ENCODE data around the gene MEOX2. TPM values are rescaled to one million over a fixed set of nuclear protein-coding genes. Genes with fewer than 3 reads are reported as not detected.

MEOX2 gene
- total and polyA plus RNA-seq, 10 of the 15 experiments (the other 5 are each of a cell fraction or from before 2014, with no cell fraction given) = not detected

- intact Hi-C loops (cut with micrococcal nuclease; ENCODE audit: unreplicated experiment) = no loop called here
- no peak overlapping the region for H3K4me2 ChIP-seq (ENCODE audit: control insufficient read depth, insufficient read depth)
- no TSS peak for BruUV-seq (replicated peaks)
- ChIA-PET POLR2A (no interaction called here), RAD21 (ENCODE audit: unreplicated experiment) (no interaction called here), CTCF (interaction anchor here (1.0 kb wide), 1 partner anchor 398 kb away, joined by 4 read pairs; no protein-coding TSS in a partner anchor), SMC1A (ENCODE audit: uncharacterized antibody, unreplicated experiment) (interaction anchor here (0.6 to 1.0 kb wide), 3 partner anchors 11 to 400 kb away, joined by 3 read pairs; no protein-coding TSS in a partner anchor)
- H3K9me3 ChIP-seq (replicated peaks; ENCODE audit: control insufficient read depth, insufficient read depth, low read length) = no peaks in the 10 kb centered on the region
- no peak for TF ChIP-seq PAX8 (IDR thresholded peaks at IDR 0.05)
- in situ Hi-C loops (cut with MboI) = loop anchor here (10.0 kb wide), 1 partner anchor 410 kb away; no protein-coding TSS in a partner anchor
- no peaks in the 10 kb centered on the region for H3K27me3 ChIP-seq (replicated peaks in 1 of 2; ENCODE audit: control insufficient read depth in 2 of 2, insufficient read depth in 2 of 2, low read length in 1 of 2)
- 32% methylated on average over 3 of the region's 3 CpGs for WGBS (ENCODE audit: insufficient coverage, insufficient replicate concordance, low lambda C conversion rate, missing lambda C conversion rate)
- DNase-seq (ENCODE audit: low read depth, low spot score) (no peak), FAIRE-seq (no peak), ATAC-seq (no peak)
- no peak overlapping the region for H3K4me3 ChIP-seq
- no peak overlapping the region for H3K27ac ChIP-seq (ENCODE audit: control insufficient read depth, insufficient read depth)
- no peaks in the 10 kb centered on the region for H4K20me1 ChIP-seq (ENCODE audit: control insufficient read depth, insufficient read depth)
- no peak overlapping the region for H3K9ac ChIP-seq (ENCODE audit: control insufficient read depth, insufficient read depth, low read length)
- H3K4me1 ChIP-seq (ENCODE audit: control insufficient read depth, insufficient read depth, low read length) = no peaks in the 10 kb centered on the region
- no peaks in the 10 kb centered on the region for H3K36me3 ChIP-seq (ENCODE audit: control insufficient read depth in 2 of 2, insufficient read depth in 2 of 2, low read length in 1 of 2)
- H3K79me2 ChIP-seq (ENCODE audit: control insufficient read depth, insufficient read depth, low read length) = no peaks in the 10 kb centered on the region
- H2AFZ ChIP-seq (ENCODE audit: control insufficient read depth, low read depth, low read length) = no peak overlapping the region
Measured at GRCh38 chr7:15725051-15725450, 38.6 kb upstream of the MEOX2 start.

- intact Hi-C loops (cut with micrococcal nuclease; ENCODE audit: unreplicated experiment) (loop anchor here (5.0 kb wide), 1 partner anchor 348 kb away; no protein-coding TSS in a partner anchor), in situ Hi-C loops (cut with MboI) (loop anchor here (10.0 to 25.0 kb wide), 2 partner anchors 409 to 1012 kb away; no protein-coding TSS in a partner anchor)
- no peak for FAIRE-seq
- ChIA-PET CTCF (interaction anchor here (0.7 to 1.4 kb wide), 7 partner anchors 9 to 419 kb away, joined by 3 to 7 read pairs (median 4); no protein-coding TSS in a partner anchor), SMC1A (ENCODE audit: uncharacterized antibody, unreplicated experiment) (interaction anchor here (1.3 kb wide), 1 partner anchor 143 kb away, joined by 4 read pairs; no protein-coding TSS in a partner anchor), POLR2A (no interaction called here), RAD21 (ENCODE audit: unreplicated experiment) (interaction anchor here (1.0 to 1.3 kb wide), 2 partner anchors 162 to 397 kb away, joined by 3 to 7 read pairs; partner anchors contain the start of gene AGMO)
- H3K9ac ChIP-seq (ENCODE audit: control insufficient read depth, insufficient read depth, low read length) = no peak overlapping the region
- H3K79me2 ChIP-seq (ENCODE audit: control insufficient read depth, insufficient read depth, low read length) = no peaks in the 10 kb centered on the region
- no peak for ATAC-seq
- no peak overlapping the region for H3K27ac ChIP-seq (ENCODE audit: control insufficient read depth, insufficient read depth)
- no peak overlapping the region for H3K4me3 ChIP-seq
- no peaks in the 10 kb centered on the region for H3K9me3 ChIP-seq (replicated peaks; ENCODE audit: control insufficient read depth, insufficient read depth, low read length)
- no peaks in the 10 kb centered on the region for H3K36me3 ChIP-seq (ENCODE audit: control insufficient read depth in 2 of 2, insufficient read depth in 2 of 2, low read length in 1 of 2)
- BruUV-seq (replicated peaks) = no TSS peak
- H3K27me3 ChIP-seq (replicated peaks in 1 of 2; ENCODE audit: control insufficient read depth in 2 of 2, insufficient read depth in 2 of 2, low read length in 1 of 2) = no peaks in the 10 kb centered on the region
- H4K20me1 ChIP-seq (ENCODE audit: control insufficient read depth, insufficient read depth) = no peaks in the 10 kb centered on the region
- H2AFZ ChIP-seq (ENCODE audit: control insufficient read depth, low read depth, low read length) = no peak overlapping the region
- no peaks in the 10 kb centered on the region for H3K4me1 ChIP-seq (ENCODE audit: control insufficient read depth, insufficient read depth, low read length)
- DNase-seq (ENCODE audit: low read depth, low spot score) = no peak
- H3K4me2 ChIP-seq (ENCODE audit: control insufficient read depth, insufficient read depth) = no peak overlapping the region
- TF ChIP-seq YY1 (IDR thresholded peaks at IDR 0.05; ENCODE audit: low read depth, low read length) = no peak
- no peak for TF ChIP-seq MEF2B (IDR thresholded peaks at IDR 0.05; ENCODE audit: partially characterized antibody, poor library complexity, severe bottlenecking)
- TF ChIP-seq CHD4 (IDR thresholded peaks at IDR 0.05) = no peak
- TF ChIP-seq NR2F1 (conservative IDR thresholded peaks at IDR 0.05) = no peak
- no peak for TF ChIP-seq LARP7 (IDR thresholded peaks at IDR 0.05)
- no peak for TF ChIP-seq ZBTB40 (IDR thresholded peaks at IDR 0.05; ENCODE audit: borderline replicate concordance)
- TF ChIP-seq, protein P1, sequence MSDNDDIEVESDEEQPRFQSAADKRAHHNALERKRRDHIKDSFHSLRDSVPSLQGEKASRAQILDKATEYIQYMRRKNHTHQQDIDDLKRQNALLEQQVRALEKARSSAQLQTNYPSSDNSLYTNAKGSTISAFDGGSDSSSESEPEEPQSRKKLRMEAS (IDR thresholded peaks at IDR 0.05; ENCODE audit: low read depth, low read length) = no peak
- no peak for TF ChIP-seq POLR2AphosphoS5 (IDR thresholded peaks at IDR 0.05; ENCODE audit: low read length)
- no peak for TF ChIP-seq MYB (IDR thresholded peaks at IDR 0.05; ENCODE audit: borderline replicate concordance, low read depth, low read length)
- no peak for TF ChIP-seq SUZ12 (IDR thresholded peaks at IDR 0.05; ENCODE audit: unreplicated experiment)
- no peak for TF ChIP-seq HDGF (IDR thresholded peaks at IDR 0.05)
Measured at GRCh38 chr7:15723841-15724240, 37.4 kb upstream of the MEOX2 start.

Data from GM12878 (cell line).